Measurements from ENCODE around the gene GSTK1. TPM values are rescaled to one million over a fixed set of nuclear protein-coding genes. Genes with fewer than 3 reads are reported as not detected.

Gene GSTK1
- total and polyA plus RNA-seq, 9 of the 15 experiments (the other 6 are each of a cell fraction or from before 2014, with no cell fraction given) = 155 to 441 (median 233) TPM

DNA sequence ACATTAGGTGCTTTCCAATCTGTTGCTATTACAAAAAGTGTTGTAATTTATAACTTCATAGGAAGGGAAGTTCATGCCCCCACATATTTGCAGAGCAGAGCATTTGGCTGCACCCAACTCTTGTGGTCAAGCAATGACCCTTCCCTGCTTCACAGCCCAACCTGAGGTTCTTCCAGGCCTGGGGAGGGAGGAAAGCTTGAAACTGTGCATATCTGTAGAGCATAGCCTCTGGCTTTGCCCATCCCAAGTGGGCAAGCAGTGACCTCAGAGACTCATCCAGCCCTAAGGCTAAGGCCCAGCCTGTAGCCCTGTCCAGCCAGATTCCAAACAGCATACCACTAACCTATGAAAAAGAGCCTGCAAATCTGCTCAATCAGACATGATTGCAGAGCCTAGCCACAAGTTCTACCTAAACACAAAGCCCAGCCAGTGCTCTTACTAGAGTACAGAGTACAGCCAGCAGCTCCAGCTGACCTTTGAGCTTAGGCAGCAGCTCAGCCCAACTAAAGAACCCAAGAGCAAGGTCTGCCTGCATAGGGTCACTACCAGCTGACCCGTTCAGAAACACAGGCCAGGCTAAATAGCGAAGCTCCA, 14.4 kb upstream of the GSTK1 start:
- Histone ChIP-seq H3K4me2 (ENCODE audit: insufficient read depth, low read length) (no peak overlapping the region), H3K9me3 (replicated peaks; ENCODE audit: control insufficient read depth, insufficient read depth, low read depth, low read length) (peaks cover 12% of the 10 kb centered on the region; the same call in 1 of the 2 replicates), H3K4me1 (replicated peaks in 1 of 2; ENCODE audit: control insufficient read depth in 2 of 2, insufficient read depth in 2 of 2, low read length in 2 of 2) (no peaks in the 10 kb centered on the region), H3K79me2 (ENCODE audit: control insufficient read depth, insufficient read depth, low read length) (no peaks in the 10 kb centered on the region), H3K27ac (ENCODE audit: extremely low read depth, low read depth, low read length) (no peak overlapping the region), H4K20me1 (replicated peaks; ENCODE audit: control insufficient read depth, insufficient read depth, low read length) (no peaks in the 10 kb centered on the region), H3K9ac (ENCODE audit: insufficient read depth in 1 of 2, low read depth in 2 of 2, low read length in 2 of 2) (no peak overlapping the region), H3K36me3 (ENCODE audit: control insufficient read depth, insufficient read depth, low read length) (no peaks in the 10 kb centered on the region), H3K9me1 (ENCODE audit: control insufficient read depth, insufficient read depth, low read length) (no peaks in the 10 kb centered on the region), H3K4me3 (no peak overlapping the region), H3K27me3 (ENCODE audit: control insufficient read depth in 2 of 2, insufficient read depth in 2 of 2, low read length in 2 of 2) (no peaks in the 10 kb centered on the region; a peak in 1 of 5 replicates), H2AFZ (ENCODE audit: low read depth, low read length) (no peak overlapping the region)
- WGBS (ENCODE audit: insufficient coverage, low coverage, missing lambda C conversion rate) = 46% methylated on average over 2 of the region's 2 CpGs
- in situ Hi-C loops (cut with MboI) (loop anchor here (10.0 kb wide), 1 partner anchor 56 kb away; no protein-coding TSS in a partner anchor), intact Hi-C loops (cut with micrococcal nuclease) (no loop called here)
- no peak for DNase-seq (ENCODE audit: extremely low read depth in 1 of 4, low spot score in 3 of 4)
- no TSS peak for BruUV-seq (replicated peaks)
- FAIRE-seq = no peak
- CTCF ChIA-PET (ENCODE audit: low intra/inter-chr PET ratio) = no interaction called here
- peak; percentile 20; the same call in 1 of the 3 replicates for ATAC-seq
- no peak for TF ChIP-seq ZNF239 (CRISPR knock-in tag; IDR thresholded peaks at IDR 0.05)
- TF ChIP-seq NCOA2 (IDR thresholded peaks at IDR 0.05; ENCODE audit: partially characterized antibody in 2 of 2) = no peak
- no peak for TF ChIP-seq RB1 (IDR thresholded peaks at IDR 0.05; ENCODE audit: low read depth)
- TF ChIP-seq, protein P1, sequence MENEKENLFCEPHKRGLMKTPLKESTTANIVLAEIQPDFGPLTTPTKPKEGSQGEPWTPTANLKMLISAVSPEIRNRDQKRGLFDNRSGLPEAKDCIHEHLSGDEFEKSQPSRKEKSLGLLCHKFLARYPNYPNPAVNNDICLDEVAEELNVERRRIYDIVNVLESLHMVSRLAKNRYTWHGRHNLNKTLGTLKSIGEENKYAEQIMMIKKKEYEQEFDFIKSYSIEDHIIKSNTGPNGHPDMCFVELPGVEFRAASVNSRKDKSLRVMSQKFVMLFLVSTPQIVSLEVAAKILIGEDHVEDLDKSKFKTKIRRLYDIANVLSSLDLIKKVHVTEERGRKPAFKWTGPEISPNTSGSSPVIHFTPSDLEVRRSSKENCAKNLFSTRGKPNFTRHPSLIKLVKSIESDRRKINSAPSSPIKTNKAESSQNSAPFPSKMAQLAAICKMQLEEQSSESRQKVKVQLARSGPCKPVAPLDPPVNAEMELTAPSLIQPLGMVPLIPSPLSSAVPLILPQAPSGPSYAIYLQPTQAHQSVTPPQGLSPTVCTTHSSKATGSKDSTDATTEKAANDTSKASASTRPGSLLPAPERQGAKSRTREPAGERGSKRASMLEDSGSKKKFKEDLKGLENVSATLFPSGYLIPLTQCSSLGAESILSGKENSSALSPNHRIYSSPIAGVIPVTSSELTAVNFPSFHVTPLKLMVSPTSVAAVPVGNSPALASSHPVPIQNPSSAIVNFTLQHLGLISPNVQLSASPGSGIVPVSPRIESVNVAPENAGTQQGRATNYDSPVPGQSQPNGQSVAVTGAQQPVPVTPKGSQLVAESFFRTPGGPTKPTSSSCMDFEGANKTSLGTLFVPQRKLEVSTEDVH (IDR thresholded peaks at IDR 0.05; ENCODE audit: low read depth, partially characterized antibody) = no peak
- TF ChIP-seq ZNF224 (CRISPR knock-in tag; IDR thresholded peaks at IDR 0.05) = no peak
- TF ChIP-seq SRSF9 (IDR thresholded peaks at IDR 0.05; ENCODE audit: borderline replicate concordance, low read depth, low read length) = no peak
- no peak for TF ChIP-seq ATF7 (IDR thresholded peaks at IDR 0.05)
- no peak for TF ChIP-seq SUPT5H (IDR thresholded peaks at IDR 0.05)
- TF ChIP-seq, protein P2, sequence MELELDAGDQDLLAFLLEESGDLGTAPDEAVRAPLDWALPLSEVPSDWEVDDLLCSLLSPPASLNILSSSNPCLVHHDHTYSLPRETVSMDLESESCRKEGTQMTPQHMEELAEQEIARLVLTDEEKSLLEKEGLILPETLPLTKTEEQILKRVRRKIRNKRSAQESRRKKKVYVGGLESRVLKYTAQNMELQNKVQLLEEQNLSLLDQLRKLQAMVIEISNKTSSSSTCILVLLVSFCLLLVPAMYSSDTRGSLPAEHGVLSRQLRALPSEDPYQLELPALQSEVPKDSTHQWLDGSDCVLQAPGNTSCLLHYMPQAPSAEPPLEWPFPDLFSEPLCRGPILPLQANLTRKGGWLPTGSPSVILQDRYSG (tag; conservative IDR thresholded peaks at IDR 0.05; ENCODE audit: low read depth) = no peak
- TF ChIP-seq ZNF133 (CRISPR knock-in tag; IDR thresholded peaks at IDR 0.05) = no peak
- no peak for TF ChIP-seq NUFIP1 (IDR thresholded peaks at IDR 0.05; ENCODE audit: partially characterized antibody)
- no peak for TF ChIP-seq TCF7 (IDR thresholded peaks at IDR 0.05; ENCODE audit: borderline replicate concordance)
- no peak for TF ChIP-seq ZKSCAN8 (CRISPR knock-in tag; IDR thresholded peaks at IDR 0.05)
- POLR2A ChIA-PET = interaction anchor here (1.4 kb wide), 1 partner anchor 8 kb away, joined by 9 read pairs; no protein-coding TSS in a partner anchor

Data from K562 (cell line).